Activated naive CD4-positive, alpha-beta T cell treated with anti-CD3 and anti-CD28 coated beads for 36 hours (primary cell): ENCODE results near the gene PODNL1. TPM values are rescaled to one million over a fixed set of nuclear protein-coding genes. Genes with fewer than 3 reads are reported as not detected.

Source experiments
- CTCF ChIA-PET: fragments of 350-600 bp; sonication (Branson Sonifier 250); formaldehyde crosslinking; loops from one replicate; lab custom pipeline; 2021; ENCODE audit warnings: antibody characterized with exemption; lab: Charles Lee
- DNase-seq: peaks from one replicate; pipeline ENCODE4 v3.0.0-alpha.2; 2020
- H3K27ac Mint-ChIP-seq: one replicate; pipeline ENCODE4 v1.8.0; 2021; ENCODE audit warnings: mild to moderate bottlenecking, mixed read lengths
- H3K27me3 Mint-ChIP-seq: one replicate; pipeline ENCODE4 v1.8.0; 2021; ENCODE audit warnings: low read depth, mixed read lengths
- H3K36me3 Mint-ChIP-seq: one replicate; pipeline ENCODE4 v1.8.0; 2021; ENCODE audit warnings: low read depth, mixed read lengths
- H3K4me1 Mint-ChIP-seq: one replicate; pipeline ENCODE4 v1.8.0; 2021; ENCODE audit warnings: low read depth, mixed read lengths
- H3K4me3 Mint-ChIP-seq: one replicate; pipeline ENCODE4 v1.8.0; 2021; ENCODE audit warnings: mild to moderate bottlenecking, moderate library complexity, mixed read lengths
- H3K9me3 Mint-ChIP-seq: one replicate; pipeline ENCODE4 v1.8.0; 2021; ENCODE audit warnings: mixed read lengths
- intact Hi-C: fragments of 100-400 bp; cut with micrococcal nuclease; formaldehyde crosslinking; loops from one replicate; pipeline ENCODE4 v1.15.1; 2023
- total RNA-seq, 2 experiments: library from RNA; stranded (reverse); gene quantifications; one replicate each; pipeline ENCODE4 v1.2.3, GENCODE V29; 2021

Gene PODNL1
- total RNA-seq, 2 experiments from 2014 or later, result 0.29 TPM; not detected in 1

- Mint-ChIP-seq H3K36me3 (peaks cover 9% of the 10 kb centered on the region), H3K4me3 (no peak overlapping the region), H3K27me3 (no peaks in the 10 kb centered on the region), H3K9me3 (no peaks in the 10 kb centered on the region), H3K27ac (no peak overlapping the region), H3K4me1 (peaks cover 3% of the 10 kb centered on the region)
- intact Hi-C loops, result no loop called here
- CTCF ChIA-PET, result no interaction called here
- no peak for DNase-seq
Observed at GRCh38 chr19:13961826-13962698, 23.8 kb upstream of the PODNL1 start.

- Mint-ChIP-seq H3K27ac (peak overlapping the region; percentile 70), H3K27me3 (no peaks in the 10 kb centered on the region)
- CTCF ChIA-PET, result no interaction called here
Observed at GRCh38 chr19:13960863-13961784, 22.9 kb upstream of the PODNL1 start.

GRCh38 chr19:13959962-13960862 is 22.0 kb upstream of the PODNL1 start:
- Mint-ChIP-seq H3K9me3 (no peaks in the 10 kb centered on the region), H3K4me1 (peaks cover 3% of the 10 kb centered on the region), H3K27me3 (no peaks in the 10 kb centered on the region), H3K4me3 (no peak overlapping the region), H3K27ac (peak overlapping the region; percentile 70), H3K36me3 (peaks cover 21% of the 10 kb centered on the region)
- CTCF ChIA-PET, result interaction anchor here (0.5 kb wide), 1 partner anchor 69 kb away, joined by 5 read pairs; no protein-coding TSS in a partner anchor
- intact Hi-C loops, result no loop called here
- DNase-seq, result no peak

More at GRCh38 chr19:13960863-13961784, 22.9 kb upstream of the PODNL1 start:
- peaks cover 3% of the 10 kb centered on the region for H3K4me1 Mint-ChIP-seq
- H3K36me3 Mint-ChIP-seq, result peaks cover 17% of the 10 kb centered on the region
- H3K4me3 Mint-ChIP-seq, result no peak overlapping the region
- intact Hi-C loops, result no loop called here
- no peak for DNase-seq
- H3K9me3 Mint-ChIP-seq, result no peaks in the 10 kb centered on the region

GRCh38 chr19:13959141-13959961 is 21.1 kb upstream of the PODNL1 start:
- H3K27ac Mint-ChIP-seq, result no peak overlapping the region
- H3K9me3 Mint-ChIP-seq, result no peaks in the 10 kb centered on the region
- DNase-seq, result no peak
- H3K27me3 Mint-ChIP-seq, result no peaks in the 10 kb centered on the region
- intact Hi-C loops, result no loop called here
- H3K4me3 Mint-ChIP-seq, result no peak overlapping the region
- CTCF ChIA-PET, result interaction anchor here (0.5 kb wide), 1 partner anchor 70 kb away, joined by 5 read pairs; no protein-coding TSS in a partner anchor
- peaks cover 6% of the 10 kb centered on the region for H3K4me1 Mint-ChIP-seq
- H3K36me3 Mint-ChIP-seq, result peaks cover 21% of the 10 kb centered on the region

- no peaks in the 10 kb centered on the region for H3K27me3 Mint-ChIP-seq
- peaks cover 17% of the 10 kb centered on the region for H3K4me1 Mint-ChIP-seq
- H3K9me3 Mint-ChIP-seq, result no peaks in the 10 kb centered on the region
- intact Hi-C loops, result no loop called here
- H3K4me3 Mint-ChIP-seq, result no peak overlapping the region
- no peak overlapping the region for H3K27ac Mint-ChIP-seq
- peaks cover 21% of the 10 kb centered on the region for H3K36me3 Mint-ChIP-seq
- CTCF ChIA-PET, result interaction anchor here (0.7 kb wide), 1 partner anchor 84 kb away, joined by 4 read pairs; no protein-coding TSS in a partner anchor
- DNase-seq, result no peak
Observed at GRCh38 chr19:13958043-13958442, 19.8 kb upstream of the PODNL1 start.

GRCh38 chr19:13957051-13957450 is 18.8 kb upstream of the PODNL1 start:
- Mint-ChIP-seq H3K9me3 (no peaks in the 10 kb centered on the region), H3K27me3 (no peaks in the 10 kb centered on the region), H3K36me3 (peaks cover 21% of the 10 kb centered on the region), H3K4me1 (peaks cover 18% of the 10 kb centered on the region), H3K4me3 (no peak overlapping the region), H3K27ac (no peak overlapping the region)
- CTCF ChIA-PET, result interaction anchor here (1.1 to 1.2 kb wide), 2 partner anchors 70 to 102 kb away, joined by 4 to 6 read pairs; no protein-coding TSS in a partner anchor
- intact Hi-C loops, result no loop called here
- no peak for DNase-seq

- no peak for DNase-seq
- Mint-ChIP-seq H3K9me3 (no peaks in the 10 kb centered on the region), H3K4me3 (no peak overlapping the region), H3K27me3 (no peaks in the 10 kb centered on the region), H3K27ac (no peak overlapping the region), H3K4me1 (peaks cover 20% of the 10 kb centered on the region), H3K36me3 (peaks cover 17% of the 10 kb centered on the region)
- intact Hi-C loops, result no loop called here
- CTCF ChIA-PET, result interaction anchor here (1.1 to 2.6 kb wide), 3 partner anchors 29 to 103 kb away, joined by 4 to 6 read pairs (median 5); no protein-coding TSS in a partner anchor
Observed at GRCh38 chr19:13956365-13956744, 18.1 kb upstream of the PODNL1 start.

- Mint-ChIP-seq H3K9me3 (no peaks in the 10 kb centered on the region), H3K4me3 (no peak overlapping the region), H3K4me1 (peaks cover 20% of the 10 kb centered on the region), H3K27ac (no peak overlapping the region), H3K36me3 (peaks cover 16% of the 10 kb centered on the region), H3K27me3 (no peaks in the 10 kb centered on the region)
- CTCF ChIA-PET, result interaction anchor here (1.2 to 2.6 kb wide), 2 partner anchors 29 to 69 kb away, joined by 5 to 6 read pairs; no protein-coding TSS in a partner anchor
- intact Hi-C loops, result no loop called here
- DNase-seq, result no peak
Observed at GRCh38 chr19:13955662-13956364, 17.6 kb upstream of the PODNL1 start.

GRCh38 chr19:13954185-13954584 is 16.0 kb upstream of the PODNL1 start:
- H3K9me3 Mint-ChIP-seq, result no peaks in the 10 kb centered on the region
- no peaks in the 10 kb centered on the region for H3K27me3 Mint-ChIP-seq
- H3K27ac Mint-ChIP-seq, result no peak overlapping the region
- intact Hi-C loops, result loop anchor here (5.0 kb wide), 2 partner anchors 93 to 118 kb away; partner anchors contain the start of gene MISP3
- peaks cover 13% of the 10 kb centered on the region for H3K36me3 Mint-ChIP-seq
- H3K4me3 Mint-ChIP-seq, result peak overlapping the region; percentile 38
- no peak for DNase-seq
- CTCF ChIA-PET, result interaction anchor here (0.5 to 2.6 kb wide), 3 partner anchors 31 to 120 kb away, joined by 3 to 5 read pairs (median 3); no protein-coding TSS in a partner anchor
- H3K4me1 Mint-ChIP-seq, result peaks cover 20% of the 10 kb centered on the region

GRCh38 chr19:13952931-13953531 is 14.8 kb upstream of the PODNL1 start:
- DNase-seq, result peak; percentile 31
- peak overlapping the region; percentile 96 for H3K4me3 Mint-ChIP-seq
- H3K9me3 Mint-ChIP-seq, result no peaks in the 10 kb centered on the region
- H3K27ac Mint-ChIP-seq, result peak overlapping the region; percentile 79
- peaks cover 17% of the 10 kb centered on the region for H3K4me1 Mint-ChIP-seq
- H3K27me3 Mint-ChIP-seq, result no peaks in the 10 kb centered on the region
- H3K36me3 Mint-ChIP-seq, result peaks cover 13% of the 10 kb centered on the region
- intact Hi-C loops, result loop anchor here (1.0 to 5.0 kb wide), 10 partner anchors 33 to 222 kb away; partner anchors contain the start of genes BRME1, CC2D1A, MISP3 and RFX1
- CTCF ChIA-PET, result interaction anchor here (0.8 to 2.0 kb wide), 6 partner anchors 28 to 121 kb away, joined by 3 to 7 read pairs (median 4); partner anchors contain the start of gene IL27RA
